NB4 (cell line): Measurements from ENCODE around the gene CDC42BPG.

ENCODE experiments used
- MYC ChIP-seq: IDR thresholded peaks from 2 replicates; pipeline ENCODE4 v1.6.1; 2011; ENCODE audit warnings: low read depth, low read length
- POLR2A ChIP-seq: IDR thresholded peaks from 2 replicates; pipeline ENCODE4 v1.6.1; 2011; ENCODE audit warnings: mild to moderate bottlenecking; ENCODE audit not compliant: insufficient read length; ENCODE audit errors: extremely low read depth

- TF ChIP-seq POLR2A: no peak
- no peak for TF ChIP-seq MYC
Observed at GRCh38 chr11:64883575-64883974, 39.1 kb upstream of the CDC42BPG start.
